Fibroblast of the aortic adventitia (primary cell): ENCODE measurements around the gene SIPA1L2. TPM values are rescaled to one million over a fixed set of nuclear protein-coding genes. Genes with fewer than 3 reads are reported as not detected.

Experiments
- DNase-seq: peaks from one replicate; pipeline ENCODE4 v3.0.0-alpha.2; 2010; ENCODE audit warnings: low read depth
- H3K4me3 ChIP-seq: 2 replicates; pipeline ENCODE4 v1.5.1; 2011; ENCODE audit warnings: low read depth, mild to moderate bottlenecking, control low read depth, low read length, moderate library complexity
- CTCF ChIP-seq: IDR thresholded peaks from 2 replicates; pipeline ENCODE4 v1.5.1; 2011; ENCODE audit warnings: mild to moderate bottlenecking, low read length, control low read depth, inconsistent platforms; ENCODE audit not compliant: insufficient read depth
- total RNA-seq: library from RNA; depleted of rRNA; stranded (reverse); fragments of >200 nt; gene quantifications from 2 replicates; pipeline ENCODE4 v1.2.3, GENCODE V29; 2012; ENCODE audit warnings: low replicate concordance

Gene SIPA1L2
- total RNA-seq, 1 donor: 6.8 TPM

- H3K4me3 ChIP-seq: no peak overlapping the region
- no peak for TF ChIP-seq CTCF
- no peak for DNase-seq
Observed at GRCh38 chr1:232598133-232598532, 31.8 kb downstream of the SIPA1L2 start.

GRCh38 chr1:232597721-232598120 lies 32.2 kb downstream of the SIPA1L2 start:
- TF ChIP-seq CTCF: no peak
- DNase-seq: peak; percentile 25
- H3K4me3 ChIP-seq: no peak overlapping the region

DNA sequence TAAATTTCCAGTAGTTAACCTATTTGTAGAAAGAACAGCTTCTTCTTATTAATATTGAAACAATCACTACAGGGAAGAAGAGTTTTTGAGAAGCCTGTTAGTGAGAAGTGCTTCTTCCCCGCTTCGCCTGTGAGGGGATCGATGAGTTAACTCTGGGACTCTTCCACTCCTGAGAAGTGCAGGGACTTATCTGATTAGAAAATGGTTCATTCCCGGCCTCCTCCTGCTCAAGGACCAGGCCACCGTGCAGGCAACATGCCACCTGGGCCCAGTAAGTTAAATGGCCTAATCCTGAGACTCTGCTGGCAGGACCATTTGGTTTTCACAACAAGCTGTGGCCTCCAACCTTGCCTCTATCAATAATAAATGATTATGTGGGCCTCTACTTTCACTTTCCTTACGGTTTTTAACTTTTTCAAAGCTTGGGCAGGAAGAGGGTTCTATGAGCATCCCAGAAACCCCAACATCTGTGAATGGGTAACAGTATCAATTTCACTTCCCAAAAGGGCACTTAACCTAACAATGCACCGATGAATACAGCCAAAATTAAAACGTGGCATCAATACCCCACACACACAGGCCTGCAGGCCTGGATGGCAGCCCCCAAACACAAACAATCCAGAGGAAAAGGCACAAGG lies 33.1 kb downstream of the SIPA1L2 start:
- TF ChIP-seq CTCF: no peak
- H3K4me3 ChIP-seq: no peak overlapping the region
- DNase-seq: no peak

DNA sequence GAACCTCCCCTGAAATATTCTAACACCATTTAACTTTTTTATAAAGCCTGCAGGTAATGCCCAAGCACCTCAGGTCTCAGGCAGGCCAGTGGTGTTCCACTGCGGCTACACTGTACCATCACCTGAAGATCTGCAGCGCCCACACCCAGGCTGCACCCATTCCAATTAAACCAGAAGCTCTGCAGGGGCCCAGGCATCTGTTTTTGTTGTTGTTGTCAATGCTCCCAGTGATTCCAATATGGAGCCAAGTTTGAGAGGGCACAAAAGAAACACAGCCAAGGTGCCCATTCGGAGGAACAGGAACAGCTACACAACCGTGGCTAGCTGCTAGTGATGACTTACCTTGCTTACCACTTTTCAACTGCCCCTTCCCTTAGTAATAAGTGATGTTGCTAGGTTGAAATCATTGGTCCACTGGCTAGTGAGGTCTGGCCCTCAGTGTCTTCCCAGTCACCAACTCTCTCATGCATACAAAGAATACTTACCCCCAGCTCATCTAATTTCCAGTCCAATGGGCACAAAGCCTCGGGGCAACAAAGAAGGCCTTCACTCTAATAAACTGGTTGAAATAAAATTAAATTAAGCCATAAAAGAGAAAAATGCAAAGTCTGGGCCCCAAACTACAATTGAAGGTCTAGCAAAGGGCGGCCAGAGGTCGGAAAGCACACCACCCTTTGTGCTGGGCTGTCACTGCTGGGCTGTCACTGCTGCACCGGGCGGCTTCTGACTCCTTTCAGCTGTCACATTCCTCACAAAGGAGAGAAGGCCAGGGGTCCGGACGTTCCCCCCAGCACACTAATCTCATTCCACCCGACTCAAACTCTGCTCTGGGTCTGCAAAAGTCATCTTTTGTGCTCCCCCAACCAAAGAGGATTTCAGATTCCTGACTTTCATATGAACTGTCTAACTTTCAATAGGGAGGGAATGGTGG lies 34.9 kb downstream of the SIPA1L2 start:
- DNase-seq: no peak
- no peak overlapping the region for H3K4me3 ChIP-seq
- TF ChIP-seq CTCF: no peak

DNA sequence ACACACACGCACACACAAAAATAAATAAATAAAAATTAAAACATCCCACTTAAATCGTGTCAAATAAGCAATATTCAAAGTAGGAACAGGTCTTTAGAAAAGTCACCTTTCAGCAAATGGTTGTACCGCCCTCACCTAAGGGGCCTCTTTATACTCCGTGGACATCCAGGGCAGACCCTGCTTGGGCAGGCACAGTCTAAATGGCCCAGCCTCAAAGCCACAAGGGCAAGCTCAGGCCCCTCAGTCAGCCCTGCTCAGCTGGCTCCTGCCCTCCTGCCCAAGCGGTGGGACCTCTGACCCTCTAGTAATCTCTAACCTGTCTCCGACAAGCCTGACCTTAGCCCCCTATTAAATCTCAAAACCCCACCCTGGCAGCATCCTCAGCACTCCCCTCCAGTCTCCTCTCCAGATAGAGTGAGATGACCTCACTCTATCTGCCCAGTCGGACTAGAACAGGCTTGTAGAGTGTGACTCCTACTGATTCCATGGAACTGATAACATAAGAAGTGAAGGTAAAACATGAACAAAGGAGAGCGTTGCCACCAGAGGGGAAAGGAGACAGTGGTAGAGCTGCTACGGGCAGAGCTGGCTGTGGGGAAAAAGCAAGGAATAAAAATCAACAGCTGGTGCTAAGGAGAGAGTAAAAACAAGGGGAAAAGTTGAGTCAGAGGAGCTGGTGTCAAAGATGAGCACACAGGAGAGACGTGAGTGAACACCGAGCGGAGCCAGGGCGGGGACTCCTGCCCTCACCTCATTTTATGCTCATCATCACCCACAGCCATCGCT lies 36.0 kb downstream of the SIPA1L2 start:
- no peak for TF ChIP-seq CTCF
- no peak overlapping the region for H3K4me3 ChIP-seq
- no peak for DNase-seq

GRCh38 chr1:232591344-232591743 lies 38.6 kb downstream of the SIPA1L2 start:
- no peak for DNase-seq
- TF ChIP-seq CTCF: no peak
- no peak overlapping the region for H3K4me3 ChIP-seq
